ENCODE measurements around the gene TMEM97.

Gene TMEM97

DNA sequence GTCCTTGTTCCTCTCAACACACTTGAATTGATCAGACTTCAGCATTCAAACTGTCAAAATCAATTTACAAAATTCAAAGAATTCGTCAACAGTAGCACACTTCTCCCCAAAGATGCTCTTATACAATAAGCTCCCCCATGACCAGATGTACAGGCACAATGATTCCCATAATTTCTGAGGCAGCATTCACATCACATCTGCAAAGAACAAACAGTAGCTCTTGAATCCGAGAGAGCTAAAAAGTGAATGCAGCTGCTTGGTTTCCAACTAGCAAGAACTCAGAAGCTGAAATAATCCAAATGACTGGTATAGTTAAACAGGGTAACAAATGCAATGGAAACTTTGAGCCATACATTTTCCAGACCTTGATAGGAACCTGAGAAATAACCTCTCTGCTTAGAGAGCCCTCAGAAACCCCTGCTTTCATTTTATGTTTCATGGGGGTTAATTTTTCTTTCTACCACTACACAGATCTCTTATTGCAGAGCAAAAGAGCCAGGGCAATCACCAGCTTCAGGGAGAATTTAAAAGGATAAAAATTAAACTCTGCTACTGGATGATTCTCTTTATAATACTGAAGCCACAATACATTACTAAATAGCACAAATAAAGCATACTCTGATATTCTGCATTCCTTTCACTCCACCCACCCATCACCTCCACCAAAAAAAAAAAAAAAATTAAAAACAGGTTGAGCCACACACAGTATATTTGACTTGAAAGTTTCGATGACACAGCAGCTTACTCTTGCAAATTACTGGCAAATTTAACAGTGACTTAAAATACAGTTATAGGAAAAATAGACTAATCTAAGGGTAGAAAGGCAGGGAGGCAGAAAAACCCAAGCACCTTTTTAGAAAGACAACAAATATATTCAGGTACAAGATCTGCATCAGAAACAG, 23.1 kb upstream of the TMEM97 start:
- TF ChIP-seq GATA2 (IDR thresholded peaks at IDR 0.05; ENCODE audit: low read depth, low read length): no peak
- TF ChIP-seq GATA3 (IDR thresholded peaks at IDR 0.05; ENCODE audit: low read depth, low read length): no peak

DNA sequence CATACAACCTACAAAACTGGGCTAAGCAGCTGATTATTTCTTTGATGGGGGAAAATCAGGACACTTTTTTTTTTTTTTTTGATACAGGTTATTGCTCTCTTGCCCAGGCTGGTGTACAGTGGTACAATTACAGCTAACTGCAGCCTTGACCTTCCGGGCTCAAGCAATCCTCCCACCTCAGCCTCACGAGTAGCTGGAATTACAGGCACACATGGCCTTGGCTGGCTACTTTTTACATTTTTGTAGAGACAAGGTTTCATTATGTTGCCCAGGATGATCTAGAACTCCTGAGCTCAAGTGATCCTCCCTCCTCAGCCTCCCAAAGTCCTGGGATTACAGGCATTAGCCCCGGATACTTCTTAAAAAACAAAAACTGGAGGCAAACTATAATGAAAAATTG, 20.6 kb upstream of the TMEM97 start:
- TF ChIP-seq GATA2 (IDR thresholded peaks at IDR 0.05; ENCODE audit: low read depth, low read length): no peak
- no peak for TF ChIP-seq GATA3 (IDR thresholded peaks at IDR 0.05; ENCODE audit: low read depth, low read length)

DNA sequence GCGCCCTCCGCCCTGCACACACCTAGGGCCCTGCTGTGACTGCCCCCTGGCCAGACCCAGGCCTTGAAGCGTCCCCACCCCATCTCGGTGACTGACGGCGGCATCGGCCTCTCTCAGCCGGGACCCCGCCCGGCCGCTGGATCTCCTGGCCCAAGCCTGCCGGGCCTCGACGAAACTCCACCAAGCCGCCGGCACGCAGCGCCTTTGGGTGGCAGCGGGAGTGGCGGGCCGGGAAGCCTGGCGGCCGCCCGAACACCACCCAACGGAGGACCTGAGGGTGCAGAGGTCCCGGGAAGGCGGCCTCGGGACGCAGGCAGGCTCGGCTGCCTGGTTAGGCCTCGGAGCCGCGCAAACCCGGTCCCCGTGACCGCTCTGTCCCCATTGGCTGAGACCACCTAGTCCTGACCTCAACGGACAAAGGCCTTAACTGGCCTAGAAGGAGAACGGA, 12.0 kb upstream of the TMEM97 start:
- no peak for TF ChIP-seq GATA3 (IDR thresholded peaks at IDR 0.05; ENCODE audit: low read depth, low read length)
- TF ChIP-seq GATA2 (IDR thresholded peaks at IDR 0.05; ENCODE audit: low read depth, low read length): no peak

DNA sequence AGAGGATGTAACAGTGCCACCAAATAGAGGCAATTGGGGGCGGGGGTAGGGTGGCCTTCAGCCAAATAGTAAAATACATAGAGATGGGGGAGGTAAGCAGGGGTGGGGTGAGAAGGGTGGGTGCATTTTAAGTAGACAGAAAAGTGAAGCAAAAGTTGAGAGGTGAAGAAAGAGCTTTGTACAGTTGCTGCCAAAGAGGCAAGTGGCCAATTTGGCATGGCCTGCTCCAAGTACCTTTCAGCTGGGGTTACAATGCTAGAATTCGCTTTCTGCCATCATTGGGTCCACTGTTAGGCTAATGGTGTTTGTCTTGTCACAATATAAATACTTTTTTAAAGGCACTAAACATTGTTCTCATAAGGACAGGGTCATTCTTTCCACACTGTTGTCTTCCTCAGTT, 5.2 kb upstream of the TMEM97 start:
- no peak for TF ChIP-seq GATA3 (IDR thresholded peaks at IDR 0.05; ENCODE audit: low read depth, low read length)
- no peak for TF ChIP-seq GATA2 (IDR thresholded peaks at IDR 0.05; ENCODE audit: low read depth, low read length)

DNA sequence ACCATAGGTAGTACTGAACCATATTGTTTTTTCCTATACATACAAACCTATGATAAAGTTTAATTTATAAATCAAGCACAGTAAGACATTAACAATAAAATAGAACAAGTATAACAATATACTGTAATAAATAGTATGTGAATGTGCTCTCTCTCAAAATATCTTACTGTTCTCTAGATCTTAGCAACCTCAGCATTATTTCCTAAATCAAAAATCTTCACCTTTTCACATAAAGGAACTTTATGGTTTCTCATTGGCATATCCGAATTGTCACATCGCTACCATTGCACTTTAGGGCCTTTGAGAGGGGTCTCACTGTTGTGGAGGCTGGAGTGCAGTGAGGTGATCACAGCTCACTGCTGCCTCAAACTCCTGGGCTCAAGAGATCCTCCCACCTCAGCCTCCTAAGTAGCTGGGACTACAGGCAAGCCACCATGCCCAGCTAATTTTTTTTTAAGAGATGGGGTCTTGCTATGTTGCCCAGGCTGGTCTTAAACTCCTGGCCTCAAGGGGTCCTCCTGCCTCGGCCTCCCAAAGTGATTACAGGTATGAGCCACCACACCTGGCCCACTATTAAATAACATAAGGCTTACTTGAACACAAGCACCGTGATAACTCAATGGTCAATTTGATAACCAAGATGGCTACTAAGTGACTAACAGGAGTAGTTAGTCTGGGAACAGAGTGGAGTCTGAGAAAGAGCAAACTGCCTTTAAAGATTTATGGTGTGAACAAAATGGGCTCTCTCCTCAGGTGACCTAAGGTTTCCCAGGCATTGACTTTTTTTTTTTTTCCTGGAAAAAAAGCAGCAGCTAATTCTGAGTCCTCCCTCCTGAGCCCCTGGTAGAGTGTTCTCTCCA, 2.9 kb upstream of the TMEM97 start:
- TF ChIP-seq GATA2 (IDR thresholded peaks at IDR 0.05; ENCODE audit: low read depth, low read length) (no peak), GATA3 (IDR thresholded peaks at IDR 0.05; ENCODE audit: low read depth, low read length) (no peak)

DNA sequence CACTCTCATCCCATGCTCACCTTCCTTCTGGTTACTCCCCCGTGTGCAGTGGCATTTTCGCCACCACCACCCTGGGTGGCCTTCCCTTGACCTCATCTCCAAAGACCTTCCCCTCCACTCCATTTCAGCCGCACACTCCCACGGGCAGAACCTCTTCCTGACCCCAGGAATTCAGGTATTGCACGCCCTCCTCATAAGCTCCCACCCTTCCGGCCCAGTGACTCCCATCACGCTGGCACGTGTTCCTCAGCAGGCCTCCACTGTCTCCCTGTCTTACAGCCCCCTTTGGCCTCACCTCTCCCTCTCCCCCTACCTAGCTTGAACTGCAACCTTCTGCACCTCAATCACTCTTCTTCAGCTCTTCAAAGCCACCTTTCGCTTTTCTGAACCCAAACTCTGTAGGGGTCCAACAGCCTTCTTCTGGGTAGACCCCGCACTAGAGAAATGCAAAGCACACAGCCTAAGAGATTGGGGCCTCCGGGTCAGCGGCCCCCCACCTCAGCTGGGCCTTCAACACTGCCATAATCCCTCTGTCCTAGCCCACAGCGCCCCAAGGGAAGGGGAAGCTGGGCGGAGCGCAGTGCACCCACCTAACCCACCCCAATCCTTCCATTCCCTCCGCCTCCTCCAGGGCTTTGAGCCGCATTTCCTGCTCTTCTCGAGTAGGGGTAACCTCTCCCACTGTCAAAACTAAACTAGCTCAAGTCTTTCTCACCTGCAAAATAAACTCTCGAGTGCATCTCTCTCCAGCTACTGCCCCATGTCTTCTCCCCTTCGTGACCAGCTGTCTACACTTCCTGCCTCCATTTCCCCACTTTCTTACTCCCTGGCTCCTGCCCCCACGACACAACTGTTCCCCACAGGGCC, 1.7 kb upstream of the TMEM97 start:
- no peak for TF ChIP-seq GATA3 (IDR thresholded peaks at IDR 0.05; ENCODE audit: low read depth, low read length)

DNA sequence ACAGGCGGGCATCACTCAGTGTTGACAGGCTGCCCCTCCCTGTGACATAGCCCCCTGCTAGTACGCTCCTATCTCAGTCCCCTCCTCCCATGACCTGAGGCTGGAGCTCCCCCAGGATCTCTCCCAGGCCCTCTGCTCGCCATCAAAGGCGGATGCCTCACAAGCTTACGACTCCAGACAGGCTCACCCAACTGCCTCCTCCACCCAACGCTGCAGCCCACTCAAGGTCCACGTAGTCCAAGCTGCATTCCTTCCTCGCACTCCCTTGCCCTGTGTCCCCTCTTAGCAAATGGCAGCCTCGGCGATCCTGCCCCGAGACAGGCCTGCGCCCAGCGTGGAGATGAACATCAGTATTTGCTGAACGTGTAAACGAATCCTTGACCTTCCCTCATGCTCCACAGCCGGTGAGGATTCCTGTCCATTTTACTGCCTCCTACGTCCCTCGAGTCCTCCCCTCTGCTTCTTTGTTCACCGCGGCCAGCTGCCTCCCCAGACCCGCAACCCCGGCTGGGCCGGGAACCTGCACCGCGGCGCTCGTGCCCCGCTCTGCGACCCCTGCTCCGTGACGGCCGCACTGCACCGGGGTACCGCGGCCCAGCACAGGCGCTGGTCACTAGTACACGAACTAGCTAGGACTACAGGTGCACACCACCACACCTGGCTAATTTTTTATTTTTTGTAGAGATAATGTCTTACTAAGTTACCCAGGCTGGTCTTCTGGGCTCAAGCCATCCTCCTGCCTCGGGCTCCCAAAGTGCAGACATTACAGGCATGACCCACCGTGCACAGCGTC, 838 bp upstream of the TMEM97 start:
- no peak for TF ChIP-seq GATA3 (IDR thresholded peaks at IDR 0.05; ENCODE audit: low read depth, low read length)
- no peak for TF ChIP-seq GATA2 (IDR thresholded peaks at IDR 0.05; ENCODE audit: low read depth, low read length)

DNA sequence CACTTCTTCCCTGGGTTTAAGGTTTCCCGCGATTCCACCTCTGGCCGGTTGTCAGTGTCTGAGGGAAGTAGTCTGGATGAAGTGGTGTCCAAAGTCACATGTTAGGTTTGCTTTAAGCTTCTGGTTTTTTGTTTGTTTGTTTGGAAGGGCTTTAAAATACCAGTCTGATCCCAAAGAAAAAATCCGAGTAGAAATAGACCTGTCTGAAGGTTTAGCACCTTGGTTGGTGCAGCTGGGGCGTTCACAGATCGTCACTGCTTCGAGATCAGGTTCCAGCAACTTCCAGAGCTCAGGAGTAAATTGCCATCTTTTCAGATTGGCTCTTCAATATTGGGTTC, 567 bp downstream of the TMEM97 start:
- TF ChIP-seq GATA3 (IDR thresholded peaks at IDR 0.05; ENCODE audit: low read depth, low read length): no peak
- no peak for TF ChIP-seq GATA2 (IDR thresholded peaks at IDR 0.05; ENCODE audit: low read depth, low read length)

DNA sequence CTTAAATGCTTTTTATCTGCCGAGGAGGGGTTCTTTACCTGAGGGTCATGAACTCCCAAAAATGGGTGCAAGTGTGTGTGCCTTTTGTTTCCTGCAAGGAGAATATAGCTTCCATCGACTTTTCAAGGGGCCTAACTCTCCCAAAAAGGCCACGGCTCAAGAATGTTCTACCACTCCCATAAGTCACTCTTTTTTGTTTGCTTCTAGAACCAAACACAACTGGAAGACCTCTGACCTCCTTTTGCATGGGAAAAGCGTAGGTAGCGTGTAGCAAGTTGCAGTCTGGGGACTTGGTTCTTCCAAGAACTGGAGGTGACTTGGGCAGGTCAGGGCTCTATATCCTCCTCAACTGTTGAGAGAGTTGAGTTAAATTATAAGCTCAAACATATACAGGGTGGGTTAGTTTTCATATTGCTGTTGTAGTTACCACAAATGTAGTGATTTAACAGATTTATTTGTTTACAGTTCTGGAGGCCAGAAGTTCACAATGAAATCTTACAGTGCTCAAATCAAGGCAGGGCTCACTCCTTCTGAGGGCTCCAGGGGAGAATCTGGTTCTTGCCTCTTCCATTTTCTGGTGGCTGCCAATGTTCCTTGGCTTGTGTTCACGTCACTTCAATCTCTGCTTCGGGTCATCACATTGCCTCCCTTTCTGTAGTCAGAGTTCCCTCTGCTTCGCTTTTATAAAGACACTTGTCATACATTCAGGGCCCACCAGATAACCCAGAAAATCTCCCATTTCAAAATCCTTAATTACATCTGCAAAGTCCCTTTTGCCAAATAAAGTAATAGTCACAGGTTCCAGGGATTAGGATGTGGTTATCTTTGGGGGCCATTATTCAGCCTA, 1.4 kb downstream of the TMEM97 start:
- no peak for TF ChIP-seq GATA2 (IDR thresholded peaks at IDR 0.05; ENCODE audit: low read depth, low read length)
- no peak for TF ChIP-seq GATA3 (IDR thresholded peaks at IDR 0.05; ENCODE audit: low read depth, low read length)

DNA sequence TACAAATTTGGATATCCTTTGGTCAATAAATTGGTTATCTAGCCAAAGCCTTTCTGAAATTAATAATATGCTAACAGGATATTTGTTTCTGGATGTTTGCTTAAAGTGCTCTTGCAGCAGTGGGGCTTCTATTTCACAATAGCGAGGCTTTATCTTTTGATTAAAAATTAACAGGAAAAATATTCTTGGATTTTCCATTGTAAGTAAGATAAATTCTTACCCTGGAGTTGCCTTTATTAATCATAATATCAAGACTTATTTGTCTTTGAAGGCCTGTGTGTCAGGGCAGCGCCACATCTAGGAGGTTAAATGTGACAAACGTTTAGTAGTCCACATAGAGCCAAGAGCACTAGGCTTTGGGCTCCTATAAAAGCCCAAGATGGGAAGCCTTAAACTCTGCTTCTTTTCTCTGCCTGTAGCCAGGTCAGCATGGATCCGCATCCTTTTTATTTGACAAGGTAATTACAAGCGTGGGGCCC, 5.3 kb downstream of the TMEM97 start:
- TF ChIP-seq GATA3 (IDR thresholded peaks at IDR 0.05; ENCODE audit: low read depth, low read length): no peak
- no peak for TF ChIP-seq GATA2 (IDR thresholded peaks at IDR 0.05; ENCODE audit: low read depth, low read length)

DNA sequence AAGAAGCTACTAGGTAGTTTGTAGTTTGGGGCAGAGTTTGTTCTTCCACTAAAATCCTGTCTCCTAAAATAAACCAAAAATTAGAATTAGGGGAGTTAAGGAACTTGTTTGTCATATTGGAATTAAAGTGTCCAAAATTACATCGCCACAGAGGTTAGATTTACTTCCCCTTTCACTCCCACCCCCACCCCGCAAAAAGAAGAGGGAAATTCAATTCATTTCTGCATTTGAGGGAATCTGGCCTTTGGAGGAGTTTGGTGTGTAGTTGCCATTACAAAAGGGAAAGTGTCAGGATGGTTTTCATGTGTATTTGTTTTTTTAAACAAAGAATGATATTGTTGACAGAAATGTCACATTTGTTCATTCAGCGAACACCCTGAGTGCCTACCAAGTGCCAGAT, 5.8 kb downstream of the TMEM97 start:
- TF ChIP-seq GATA3 (IDR thresholded peaks at IDR 0.05; ENCODE audit: low read depth, low read length) (no peak), GATA2 (IDR thresholded peaks at IDR 0.05; ENCODE audit: low read depth, low read length) (no peak)

DNA sequence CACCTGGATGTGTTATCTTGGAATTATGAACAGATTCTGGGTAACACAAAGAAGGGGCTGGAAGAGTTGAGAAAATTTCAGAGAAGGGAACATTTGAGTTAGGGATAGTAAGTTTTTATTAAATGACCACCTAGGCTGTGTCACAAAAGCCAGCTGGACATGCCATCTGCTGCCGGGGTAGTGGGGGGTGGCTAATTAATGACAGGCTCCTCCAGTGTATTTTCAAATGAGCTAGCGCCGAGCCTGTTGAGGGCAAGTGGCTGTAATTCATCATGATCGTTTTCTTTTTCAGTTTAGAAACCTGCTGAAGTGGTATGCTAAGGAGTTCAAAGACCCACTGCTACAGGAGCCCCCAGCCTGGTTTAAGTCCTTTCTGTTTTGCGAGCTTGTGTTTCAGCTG, 6.2 kb downstream of the TMEM97 start:
- TF ChIP-seq GATA2 (IDR thresholded peaks at IDR 0.05; ENCODE audit: low read depth, low read length) (no peak), GATA3 (IDR thresholded peaks at IDR 0.05; ENCODE audit: low read depth, low read length) (no peak)
